DOHH2 (cell line): ENCODE data around the gene ISLR.

Experiments
- EZH2phosphoT487 ChIP-seq: fragments of 200-600 bp; sonication (generic); IDR thresholded peaks from 2 replicates; pipeline ENCODE4 v1.6.1; 2017; ENCODE audit warnings: borderline replicate concordance, mild to moderate bottlenecking, antibody characterized with exemption, low read length, moderate library complexity, mixed read lengths
- TF ChIP-seq, protein P1 (sequence below): fragments of 200-600 bp; sonication (generic); IDR thresholded peaks from one replicate; pipeline ENCODE4 v1.5.1; 2014; ENCODE audit warnings: antibody characterized with exemption, mild to moderate bottlenecking, low read depth, low read length; ENCODE audit not compliant: poor library complexity, severe bottlenecking

DNA sequence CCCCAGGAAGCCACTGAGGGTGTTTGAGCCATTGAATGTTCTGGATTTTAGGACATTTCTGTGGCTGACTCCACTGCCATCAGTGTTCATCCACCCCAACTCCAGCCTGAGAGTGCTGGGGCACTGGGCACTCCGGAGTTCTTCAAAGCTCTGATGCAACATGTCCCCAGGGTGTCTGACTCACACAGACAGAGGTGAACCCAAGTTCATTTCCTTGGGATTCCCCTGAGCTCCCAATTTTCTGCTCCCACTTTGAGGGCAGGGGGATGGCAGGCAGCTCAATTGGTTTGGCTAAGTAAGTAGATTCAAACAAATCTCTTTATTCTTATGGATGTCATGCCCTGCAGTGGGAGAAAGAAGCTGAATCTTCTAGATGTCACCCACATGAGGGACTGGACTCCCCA, 26.9 kb downstream of the ISLR start:
- TF ChIP-seq, protein P1, sequence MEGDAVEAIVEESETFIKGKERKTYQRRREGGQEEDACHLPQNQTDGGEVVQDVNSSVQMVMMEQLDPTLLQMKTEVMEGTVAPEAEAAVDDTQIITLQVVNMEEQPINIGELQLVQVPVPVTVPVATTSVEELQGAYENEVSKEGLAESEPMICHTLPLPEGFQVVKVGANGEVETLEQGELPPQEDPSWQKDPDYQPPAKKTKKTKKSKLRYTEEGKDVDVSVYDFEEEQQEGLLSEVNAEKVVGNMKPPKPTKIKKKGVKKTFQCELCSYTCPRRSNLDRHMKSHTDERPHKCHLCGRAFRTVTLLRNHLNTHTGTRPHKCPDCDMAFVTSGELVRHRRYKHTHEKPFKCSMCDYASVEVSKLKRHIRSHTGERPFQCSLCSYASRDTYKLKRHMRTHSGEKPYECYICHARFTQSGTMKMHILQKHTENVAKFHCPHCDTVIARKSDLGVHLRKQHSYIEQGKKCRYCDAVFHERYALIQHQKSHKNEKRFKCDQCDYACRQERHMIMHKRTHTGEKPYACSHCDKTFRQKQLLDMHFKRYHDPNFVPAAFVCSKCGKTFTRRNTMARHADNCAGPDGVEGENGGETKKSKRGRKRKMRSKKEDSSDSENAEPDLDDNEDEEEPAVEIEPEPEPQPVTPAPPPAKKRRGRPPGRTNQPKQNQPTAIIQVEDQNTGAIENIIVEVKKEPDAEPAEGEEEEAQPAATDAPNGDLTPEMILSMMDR: no peak
- TF ChIP-seq EZH2phosphoT487: no peak
